RPMI8226 (cell line): ENCODE data around the gene TLX1.

ENCODE experiments used
- DNase-seq: peaks from one replicate; pipeline ENCODE4 v3.0.0-alpha.2; 2015

Gene TLX1

DNA sequence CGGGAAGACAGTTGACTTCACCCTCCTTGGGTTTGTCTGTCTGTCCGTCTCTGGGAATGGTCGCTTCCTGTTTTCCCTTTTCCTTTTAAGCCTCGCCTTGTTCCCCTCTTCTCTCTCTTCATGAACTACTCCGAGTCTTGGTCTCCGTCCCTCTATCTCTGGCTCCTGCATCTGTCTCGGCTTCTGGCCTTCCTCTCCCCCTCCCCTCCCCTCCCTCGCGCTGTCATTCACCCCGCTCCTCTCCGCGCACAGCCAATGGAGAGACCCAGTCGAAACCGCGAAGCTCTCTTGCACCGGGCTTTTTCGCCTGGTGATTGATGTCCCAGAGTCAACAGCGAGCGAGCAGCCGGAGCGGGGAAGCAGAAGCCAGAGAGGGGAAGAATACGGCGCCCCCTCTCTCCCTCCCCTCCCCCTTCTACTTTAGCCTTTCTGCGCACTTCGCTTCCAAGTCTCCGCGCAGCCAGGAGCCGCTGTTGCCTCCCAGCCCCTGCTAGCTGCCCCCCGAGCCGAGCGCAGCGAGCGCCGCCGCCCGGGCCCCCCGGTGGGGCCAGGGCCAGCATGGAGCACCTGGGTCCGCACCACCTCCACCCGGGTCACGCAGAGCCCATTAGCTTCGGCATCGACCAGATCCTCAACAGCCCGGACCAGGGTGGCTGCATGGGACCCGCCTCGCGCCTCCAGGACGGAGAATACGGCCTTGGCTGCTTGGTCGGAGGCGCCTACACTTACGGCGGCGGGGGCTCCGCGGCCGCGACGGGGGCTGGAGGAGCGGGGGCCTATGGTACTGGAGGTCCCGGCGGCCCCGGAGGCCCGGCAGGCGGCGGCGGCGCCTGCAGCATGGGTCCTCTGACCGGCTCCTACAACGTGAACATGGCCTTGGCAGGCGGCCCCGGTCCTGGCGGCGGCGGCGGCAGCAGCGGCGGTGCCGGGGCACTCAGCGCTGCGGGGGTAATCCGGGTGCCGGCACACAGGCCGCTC lies at the start of gene TLX1:
Gene TLX1 (plus strand): TSS at position 317 of the 978 bp plus-strand sequence. CDS start 242 bp downstream, at position 559.
- DNase-seq = no peak

DNA sequence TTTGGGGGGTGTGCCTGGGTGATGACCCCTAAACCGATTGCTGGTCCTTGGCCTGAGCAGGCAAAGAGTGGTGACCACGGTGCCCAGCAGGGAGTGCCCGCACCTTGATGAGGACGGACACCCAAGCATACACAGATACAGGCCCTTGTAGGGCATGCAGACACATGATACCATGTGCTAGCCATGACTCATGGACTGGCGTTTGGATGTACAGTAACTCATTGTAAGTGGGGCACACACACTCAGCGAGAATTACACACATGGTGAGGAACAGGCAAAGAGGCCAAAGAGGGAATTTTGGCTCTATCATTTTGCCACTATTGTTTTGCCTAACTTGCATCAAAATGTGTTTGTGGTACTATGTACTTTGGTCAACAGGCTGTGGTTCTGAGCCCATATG lies 45.3 kb upstream of the TLX1 start:
- no peak for DNase-seq

DNA sequence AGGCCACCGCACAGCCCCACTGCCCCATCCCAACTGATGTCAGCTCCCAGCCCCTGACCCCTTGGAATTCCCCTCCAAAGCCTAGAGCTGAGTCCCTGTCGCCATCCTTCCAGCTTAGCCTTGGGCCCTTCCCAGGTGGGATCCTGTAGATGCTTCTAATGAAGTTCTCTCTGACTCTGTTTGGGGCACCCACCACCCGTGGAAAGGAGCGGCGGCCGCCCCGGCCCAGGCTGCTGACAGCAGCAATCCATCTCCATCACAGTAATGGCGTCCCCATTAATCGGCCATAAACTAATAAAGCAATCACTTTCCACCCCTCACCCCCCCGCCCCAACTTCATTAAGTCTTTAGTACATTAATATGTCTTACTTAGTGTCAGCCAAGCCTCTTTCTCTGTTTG lies 43.7 kb upstream of the TLX1 start:
- DNase-seq = no peak

DNA sequence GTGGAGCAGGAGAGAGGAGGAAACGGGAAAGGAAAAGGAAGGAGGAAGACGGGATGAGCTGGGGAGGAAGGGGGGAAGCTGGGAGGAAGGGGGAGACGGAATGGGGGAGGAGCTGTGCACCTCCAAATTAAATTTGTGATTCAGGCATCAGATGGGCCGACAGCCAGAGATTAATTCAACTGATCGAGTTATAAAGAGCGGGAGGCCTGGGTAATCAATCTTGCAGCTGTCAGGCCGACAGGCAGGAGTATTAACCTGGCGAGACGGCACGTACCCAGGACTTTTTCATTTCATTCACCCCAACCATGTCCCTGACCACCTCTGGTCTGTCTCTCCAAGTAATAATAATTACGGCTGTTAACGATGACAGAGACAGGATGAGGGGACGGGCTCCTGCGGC lies 43.1 kb upstream of the TLX1 start:
- DNase-seq = no peak

DNA sequence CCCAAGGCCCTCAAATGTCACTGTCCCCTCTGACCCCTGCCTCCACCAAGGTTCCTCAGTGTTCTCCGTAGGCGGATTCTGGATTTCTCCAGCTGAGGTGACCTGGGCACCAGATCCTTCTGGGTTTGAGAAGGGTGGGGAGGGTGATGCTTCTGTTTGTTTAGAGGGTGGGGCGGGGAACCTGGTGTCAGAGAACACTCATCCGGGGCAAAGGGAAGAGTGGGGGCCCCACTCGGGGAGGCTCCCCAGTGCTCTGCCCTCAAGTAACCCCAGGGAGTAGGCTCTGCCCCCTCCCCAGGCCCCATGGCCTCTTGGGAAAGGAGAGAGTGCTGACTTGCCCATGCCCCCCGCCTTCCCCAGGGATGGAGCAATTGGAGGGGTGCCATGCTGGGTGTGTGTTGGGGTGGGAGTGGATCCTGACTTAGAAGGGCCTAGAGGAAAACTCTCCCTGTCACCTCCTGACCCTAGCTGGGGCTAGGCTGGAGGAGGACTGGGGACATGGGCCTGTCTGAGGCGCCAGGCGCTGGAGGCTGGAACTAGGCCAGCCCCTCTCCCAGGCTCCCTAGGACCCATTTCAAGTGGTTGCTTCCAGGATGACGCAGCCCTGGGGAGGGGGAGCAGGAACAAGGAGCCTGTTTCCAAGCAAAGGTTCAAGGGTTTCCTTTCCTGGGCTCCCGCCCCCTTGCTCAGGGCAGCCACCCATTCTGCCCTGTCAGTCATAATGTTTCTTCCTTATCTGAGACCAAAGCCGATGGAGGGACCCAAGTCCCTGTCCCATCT lies 41.4 kb upstream of the TLX1 start:
- DNase-seq = no peak

DNA sequence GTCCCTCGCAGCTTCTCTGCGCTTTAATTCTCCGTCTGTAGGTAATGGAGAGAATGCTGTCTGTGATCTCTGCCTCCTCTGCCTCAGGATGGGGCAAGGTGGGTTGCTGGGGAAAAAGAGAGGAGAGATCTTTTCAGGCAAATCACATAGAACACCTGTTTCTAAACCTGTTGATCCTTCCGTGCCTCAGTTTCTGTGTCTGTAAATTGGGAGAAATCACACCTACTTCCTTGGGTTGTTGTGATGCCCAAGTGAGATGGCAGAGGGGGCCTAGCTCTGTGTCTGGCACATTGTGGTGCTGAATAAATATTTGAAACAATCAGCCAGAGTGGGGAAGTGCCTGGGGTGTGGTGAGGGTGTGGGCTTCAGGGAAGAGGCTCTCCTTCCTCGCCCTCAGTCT lies 40.5 kb upstream of the TLX1 start:
- no peak for DNase-seq

DNA sequence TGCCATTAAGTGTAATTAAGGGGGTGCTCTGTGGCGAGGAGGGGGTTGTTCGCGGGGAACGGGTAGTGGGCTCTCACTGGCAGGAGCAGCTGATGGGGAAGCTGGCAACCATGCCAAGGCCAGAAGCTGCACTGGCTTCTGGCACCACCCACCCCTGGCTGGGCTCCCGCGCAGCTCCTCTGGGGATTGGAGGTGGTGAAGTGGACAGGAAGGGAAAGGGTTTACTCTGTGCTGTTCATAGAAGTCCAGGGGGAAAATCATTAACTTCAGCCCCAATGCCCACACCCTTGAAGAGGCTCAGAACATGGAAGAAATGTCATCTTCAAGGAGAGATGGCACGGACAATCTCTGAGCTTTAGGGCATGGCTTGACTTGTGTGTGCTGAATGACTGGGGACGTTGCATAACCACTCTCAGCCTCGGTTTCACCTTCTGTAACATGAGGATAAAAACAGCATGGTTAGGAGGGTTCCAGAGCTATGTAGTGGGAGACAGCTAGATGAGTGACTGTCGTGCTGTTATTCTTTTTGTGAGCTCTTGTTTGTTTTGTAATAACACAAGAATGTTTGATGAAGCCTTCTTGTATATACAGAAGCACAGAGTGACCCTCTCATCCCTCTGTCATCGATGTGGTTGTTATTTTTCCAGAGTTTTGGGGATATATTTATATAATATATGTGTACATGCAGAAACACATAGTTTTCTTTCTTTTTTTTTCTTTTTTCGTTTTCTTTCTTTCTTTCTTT lies 39.4 kb upstream of the TLX1 start:
- no peak for DNase-seq

DNA sequence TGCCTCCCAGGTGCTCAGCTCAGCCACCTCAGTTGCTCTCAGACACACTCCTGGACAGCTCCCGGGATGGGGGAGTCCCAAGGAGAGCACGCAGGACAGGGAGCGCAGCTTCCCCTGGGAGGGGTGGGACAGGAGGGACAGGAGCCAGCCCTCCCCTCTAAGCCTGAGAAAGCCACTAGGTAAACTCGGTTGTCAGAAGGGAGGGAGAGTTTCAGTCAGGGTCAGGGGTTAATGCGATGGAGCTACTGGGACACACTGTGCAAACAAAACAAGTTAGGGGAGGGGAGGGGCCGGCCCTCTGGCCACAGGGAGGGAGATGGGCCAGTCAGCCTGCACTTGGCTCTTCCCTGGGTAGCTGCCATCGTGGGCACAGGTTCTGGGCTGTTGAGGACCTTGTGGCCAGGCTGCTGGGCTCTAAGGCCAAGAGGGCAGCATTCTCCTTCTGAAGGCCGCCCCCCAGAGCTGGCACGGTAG lies 38.2 kb upstream of the TLX1 start:
- DNase-seq = no peak

DNA sequence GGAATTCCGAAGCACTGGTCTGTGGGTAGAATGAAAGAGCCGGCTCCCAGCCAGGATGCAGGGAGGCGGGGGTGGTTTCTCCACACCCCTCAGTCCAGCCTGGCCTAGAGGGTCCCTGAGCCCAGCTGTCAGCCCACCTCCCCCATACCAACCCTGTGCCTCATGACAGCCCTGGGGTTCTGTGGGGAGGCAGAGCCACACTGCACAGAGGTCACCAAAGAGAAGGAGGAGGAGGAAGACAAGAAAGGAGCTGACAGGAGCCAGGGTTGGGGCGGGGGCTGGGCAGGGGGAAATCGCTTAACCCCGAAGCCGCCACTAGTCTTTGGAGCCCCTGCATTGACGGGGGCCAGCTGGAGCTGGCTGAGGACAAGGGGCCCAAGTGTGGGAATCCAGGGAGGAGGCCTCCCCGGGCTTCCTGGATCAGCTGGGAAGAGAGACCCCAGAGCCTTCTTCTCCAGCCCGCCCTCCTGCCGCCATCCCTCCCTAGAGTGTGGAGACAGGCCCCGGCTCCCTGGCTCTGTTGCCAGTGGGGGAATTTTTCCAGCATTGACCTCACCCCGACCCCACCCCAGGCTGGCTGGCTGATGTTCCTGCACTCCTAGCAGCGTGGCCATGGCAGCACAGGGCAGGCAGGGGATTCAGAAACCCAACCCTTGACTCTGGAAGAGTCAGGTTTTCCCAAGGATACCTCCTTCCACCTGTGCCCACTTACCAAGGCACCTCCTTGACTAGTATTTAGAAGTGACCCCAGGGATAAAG lies 36.8 kb upstream of the TLX1 start:
- DNase-seq = no peak

DNA sequence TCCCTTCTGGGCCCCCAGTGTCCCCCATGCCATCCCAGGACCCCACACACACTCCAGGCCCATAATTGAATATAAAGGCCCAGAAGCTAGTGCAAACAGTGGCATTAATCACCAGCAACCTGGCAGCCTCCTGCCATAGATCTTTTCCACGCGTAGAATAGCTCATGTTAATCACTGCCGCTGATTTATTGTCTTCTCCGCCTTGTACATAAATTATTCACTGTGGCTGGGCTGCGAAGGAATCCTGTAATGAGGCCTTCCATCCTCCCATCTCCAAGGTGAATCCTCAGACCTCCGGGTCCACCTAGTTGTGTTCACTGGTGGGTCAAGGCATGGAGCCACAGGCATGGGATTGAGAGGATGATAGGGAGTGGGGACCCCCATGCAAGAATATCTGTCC lies 36.1 kb upstream of the TLX1 start:
- no peak for DNase-seq

DNA sequence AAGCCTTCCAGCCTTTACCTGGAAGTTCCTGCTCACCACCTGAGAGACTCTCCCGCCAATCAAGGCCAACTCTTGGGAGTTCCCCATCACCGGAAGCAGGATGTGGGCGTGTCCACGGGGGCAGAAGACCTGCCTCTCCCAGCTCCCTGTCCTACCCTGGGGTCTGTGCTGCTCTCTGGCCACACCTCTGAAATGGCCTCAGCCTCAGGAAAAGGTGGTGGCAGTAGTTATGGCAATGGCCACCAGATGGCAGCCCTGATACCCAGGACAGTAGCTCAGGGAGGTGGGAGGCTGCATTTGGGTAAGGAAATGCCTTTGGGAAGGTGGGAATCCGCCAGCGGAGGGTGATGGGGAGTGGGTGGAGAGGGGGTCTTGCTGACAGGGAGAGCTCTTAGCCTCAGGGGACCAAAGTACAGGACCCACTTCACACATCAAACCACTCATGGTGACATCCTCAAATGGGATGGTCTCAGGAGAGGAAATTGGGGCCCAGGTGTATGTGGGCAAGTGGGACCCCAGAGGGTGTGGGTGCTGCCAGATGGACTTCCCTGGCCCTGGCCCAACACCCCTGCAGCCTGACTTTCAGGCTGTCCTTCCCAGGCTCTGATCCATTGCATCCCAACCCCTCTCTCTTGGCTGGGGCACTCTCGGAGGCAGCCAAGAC lies 35.4 kb upstream of the TLX1 start:
- peak; percentile 62 for DNase-seq

DNA sequence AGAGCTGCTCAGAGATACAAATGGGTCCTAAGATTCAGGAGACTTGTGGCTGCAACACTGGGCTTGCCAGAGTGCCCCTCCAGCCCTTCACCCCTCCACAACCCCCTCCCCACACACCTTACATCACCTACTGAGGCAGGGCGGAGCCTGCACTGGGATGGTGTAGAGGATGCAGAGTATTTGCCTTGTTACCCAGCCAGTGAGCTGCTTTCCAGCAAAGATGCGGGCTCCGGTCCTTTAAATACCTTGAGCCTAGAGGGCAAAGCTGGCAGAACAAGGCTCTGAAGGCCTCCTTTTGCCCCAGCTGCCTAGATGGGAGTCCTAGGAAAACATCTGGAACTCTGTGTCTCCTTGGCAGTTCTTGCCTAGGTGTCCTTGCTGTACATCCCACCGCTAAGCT lies 34.7 kb upstream of the TLX1 start:
- DNase-seq = no peak

DNA sequence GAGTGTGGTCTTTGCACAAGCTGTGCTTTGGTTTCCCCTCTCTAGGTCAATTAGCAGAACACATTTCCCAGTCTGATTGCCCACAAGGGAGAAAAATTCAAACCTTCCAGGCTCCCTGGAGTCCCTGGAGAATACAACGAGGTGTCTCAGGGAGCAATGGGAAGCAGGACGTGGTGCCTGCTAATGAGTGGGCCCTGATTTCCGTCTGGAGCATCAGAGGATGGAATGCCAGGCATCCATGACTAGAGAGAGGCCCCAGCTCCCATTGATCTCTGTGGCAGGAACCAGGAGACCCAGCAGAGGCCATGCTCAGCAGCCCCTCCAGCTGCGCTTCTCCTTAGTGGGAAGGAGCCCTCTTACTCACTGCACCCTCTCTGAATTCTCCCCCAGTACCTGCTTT lies 33.2 kb upstream of the TLX1 start:
- DNase-seq = no peak

DNA sequence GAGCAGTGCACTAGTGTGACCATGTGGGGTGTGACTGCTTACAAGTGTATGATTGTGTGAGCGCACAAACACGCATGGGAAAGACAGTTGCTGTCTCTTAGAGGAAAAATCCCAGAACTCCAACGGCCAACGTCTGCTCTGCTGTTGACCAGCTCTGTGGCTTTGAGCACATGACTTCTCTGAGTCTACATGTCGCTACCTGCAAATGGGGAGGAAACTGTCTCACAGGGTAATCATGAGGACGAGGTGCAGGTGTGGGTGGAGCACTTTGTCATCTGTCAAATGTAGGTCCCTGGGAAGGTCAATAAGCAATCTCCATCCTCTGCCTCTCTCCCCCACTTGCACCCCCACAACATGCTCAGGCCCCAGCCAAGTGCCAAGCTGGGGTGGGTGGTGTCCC lies 31.2 kb upstream of the TLX1 start:
- no peak for DNase-seq

DNA sequence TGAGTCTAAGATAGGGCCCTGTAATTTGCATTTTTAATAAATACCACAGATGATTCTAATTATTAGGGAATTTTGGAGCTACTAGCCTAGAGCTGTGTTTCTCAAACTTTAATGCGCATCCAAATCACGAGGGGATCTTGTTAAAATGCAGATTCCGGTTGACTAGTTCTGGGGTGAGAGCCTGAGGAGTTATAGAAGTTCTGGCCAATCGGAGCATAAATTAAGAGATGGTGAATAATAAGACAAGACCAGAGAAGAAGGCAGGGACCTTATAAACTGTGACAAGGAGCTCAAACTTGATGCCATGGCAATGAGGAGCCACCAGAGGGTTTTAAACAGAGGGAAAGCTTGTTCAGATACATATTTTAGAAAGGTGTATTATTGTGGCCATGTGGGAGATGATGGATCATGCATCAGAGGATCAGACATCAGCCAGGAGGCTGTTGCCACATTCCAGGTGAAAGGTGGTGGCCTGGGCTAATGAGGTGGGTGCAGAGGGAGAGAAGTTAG lies 29.7 kb upstream of the TLX1 start:
- no peak for DNase-seq

DNA sequence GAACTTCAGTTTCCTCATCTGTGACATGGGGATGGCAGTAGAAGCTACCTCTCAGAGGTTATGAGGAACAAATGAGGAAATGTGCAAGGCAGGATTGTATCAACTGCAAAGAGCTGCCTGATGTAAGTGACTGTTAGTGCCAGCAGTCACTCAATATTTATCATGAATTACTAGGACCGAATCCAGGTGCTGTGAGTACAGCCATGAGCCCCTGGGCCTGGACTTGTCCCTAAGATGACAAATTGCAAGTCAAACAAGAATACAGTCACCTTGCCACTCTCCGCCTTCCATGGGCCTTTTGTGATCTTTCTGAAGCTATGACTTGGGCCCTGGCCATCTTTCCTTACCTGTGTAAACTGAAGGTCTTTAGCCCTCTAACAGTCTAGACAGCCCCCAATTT lies 27.7 kb upstream of the TLX1 start:
- no peak for DNase-seq

DNA sequence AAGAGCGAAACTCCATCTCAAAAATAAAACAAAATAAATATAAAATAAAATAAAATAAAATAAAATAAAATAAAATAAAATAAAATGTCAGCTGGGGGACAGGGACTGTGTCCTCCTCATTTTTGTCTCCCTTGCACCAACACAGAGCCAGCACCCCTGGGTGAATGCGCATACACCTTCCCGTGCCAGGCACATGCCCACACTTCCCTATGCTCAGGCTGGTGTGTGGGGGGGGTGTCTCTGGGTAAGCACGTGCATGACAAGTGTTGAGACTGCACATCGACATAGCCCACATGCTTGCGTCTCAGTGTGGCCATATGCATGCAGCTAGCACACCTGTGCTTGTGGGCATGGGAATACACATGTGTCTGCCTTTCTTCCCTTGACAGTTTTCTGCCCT lies 24.7 kb upstream of the TLX1 start:
- DNase-seq = peak; percentile 37

DNA sequence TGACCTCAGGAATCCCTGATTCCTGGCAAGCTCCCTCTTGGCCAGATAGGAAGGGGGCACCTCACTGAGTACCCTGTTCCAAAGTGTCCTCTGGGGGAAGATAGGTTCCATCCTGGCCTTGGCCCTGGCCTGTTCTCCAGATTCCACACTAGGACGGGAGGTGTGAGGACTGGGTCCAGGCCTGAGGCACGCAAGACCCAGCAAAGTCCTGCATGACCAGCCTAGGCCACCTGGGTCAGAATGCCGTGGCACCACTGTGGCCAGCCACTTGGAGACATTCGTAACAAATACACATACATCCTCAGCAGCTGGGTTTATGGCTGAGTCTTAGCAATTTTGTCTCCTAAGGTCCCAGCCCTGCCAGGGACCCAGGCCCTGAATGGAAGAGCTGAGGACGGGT lies 23.3 kb upstream of the TLX1 start:
- no peak for DNase-seq

DNA sequence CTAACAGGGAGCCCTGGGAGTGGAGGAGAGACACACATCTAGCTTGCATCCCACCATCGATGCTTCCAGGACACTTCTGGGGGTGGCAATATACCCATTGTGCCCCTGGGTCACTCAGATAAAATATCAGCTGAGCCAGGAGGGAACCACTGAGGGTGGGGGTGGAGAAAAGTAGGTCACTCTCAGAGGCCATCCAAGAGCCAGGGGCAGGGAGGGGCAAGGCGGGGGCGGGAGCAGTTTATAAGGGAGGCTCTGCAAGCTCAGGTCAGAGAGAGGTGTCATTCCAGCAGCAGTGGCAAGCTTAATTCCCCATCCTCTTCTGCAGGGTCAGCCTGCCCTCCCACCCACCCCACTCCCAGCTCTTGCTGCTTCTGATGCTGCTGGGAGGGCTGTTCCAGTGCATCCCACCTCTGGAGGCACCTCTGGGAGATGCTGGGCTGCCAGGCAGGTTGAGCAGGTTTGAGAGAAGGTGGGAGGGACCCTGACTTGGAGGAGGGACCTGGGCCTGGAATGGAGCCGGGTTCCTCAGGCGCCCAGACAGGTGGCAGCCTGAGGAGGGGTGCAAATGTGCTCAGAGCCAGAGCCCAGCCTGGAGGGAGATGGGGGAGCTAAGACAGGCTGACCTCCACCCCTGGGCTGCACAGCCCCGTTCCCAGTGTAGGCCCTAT lies 20.1 kb upstream of the TLX1 start:
- DNase-seq = no peak

DNA sequence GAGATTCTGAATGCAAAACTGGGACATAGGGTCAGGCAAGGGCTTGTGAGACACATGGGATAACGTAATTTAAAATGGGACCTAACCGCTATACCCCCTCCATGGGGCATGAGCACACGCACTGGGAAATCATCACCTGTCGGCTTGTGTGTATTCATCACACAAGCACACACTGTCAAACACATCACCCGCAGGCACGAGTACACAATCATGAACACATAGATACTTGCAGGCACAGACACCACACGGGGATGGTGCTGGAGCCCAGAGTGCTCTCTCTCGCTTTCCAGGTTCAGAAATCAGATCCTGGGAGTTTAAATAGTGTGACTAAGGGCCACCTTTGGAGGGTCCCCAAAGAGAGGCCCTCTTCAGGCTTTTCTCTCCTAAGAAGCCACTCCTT lies 19.6 kb upstream of the TLX1 start:
- no peak for DNase-seq
